Measurements from ENCODE around the gene RNGTT.

DNA sequence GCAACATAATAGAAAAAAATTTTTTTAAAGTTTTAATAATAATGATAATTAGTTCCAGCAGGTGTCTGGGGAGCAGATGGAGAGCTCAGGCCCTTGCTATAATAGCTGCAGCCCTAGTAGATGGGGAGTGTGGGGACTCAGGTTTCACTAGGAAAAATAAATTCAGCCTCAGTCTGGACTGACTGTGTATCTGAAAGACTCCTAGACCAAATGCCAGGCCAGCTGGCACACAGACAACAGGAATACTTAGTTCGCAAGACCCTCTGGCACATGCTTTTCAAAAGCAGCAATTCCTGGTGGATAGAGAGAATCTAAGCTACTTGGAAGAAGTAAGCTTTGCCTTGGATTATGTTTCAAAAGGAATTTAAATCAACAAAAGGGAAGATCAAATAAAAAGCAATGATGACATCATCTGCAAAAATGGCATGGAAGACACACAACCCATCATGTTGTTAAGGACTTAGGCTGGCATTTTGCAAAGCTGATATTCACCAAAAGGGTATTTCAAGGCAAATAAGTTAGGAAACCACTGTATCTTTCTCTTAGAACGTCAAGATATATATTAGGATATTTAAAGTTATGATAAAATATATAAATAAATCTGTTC lies 107.8 kb downstream of the RNGTT start:
- TF ChIP-seq, protein P1, sequence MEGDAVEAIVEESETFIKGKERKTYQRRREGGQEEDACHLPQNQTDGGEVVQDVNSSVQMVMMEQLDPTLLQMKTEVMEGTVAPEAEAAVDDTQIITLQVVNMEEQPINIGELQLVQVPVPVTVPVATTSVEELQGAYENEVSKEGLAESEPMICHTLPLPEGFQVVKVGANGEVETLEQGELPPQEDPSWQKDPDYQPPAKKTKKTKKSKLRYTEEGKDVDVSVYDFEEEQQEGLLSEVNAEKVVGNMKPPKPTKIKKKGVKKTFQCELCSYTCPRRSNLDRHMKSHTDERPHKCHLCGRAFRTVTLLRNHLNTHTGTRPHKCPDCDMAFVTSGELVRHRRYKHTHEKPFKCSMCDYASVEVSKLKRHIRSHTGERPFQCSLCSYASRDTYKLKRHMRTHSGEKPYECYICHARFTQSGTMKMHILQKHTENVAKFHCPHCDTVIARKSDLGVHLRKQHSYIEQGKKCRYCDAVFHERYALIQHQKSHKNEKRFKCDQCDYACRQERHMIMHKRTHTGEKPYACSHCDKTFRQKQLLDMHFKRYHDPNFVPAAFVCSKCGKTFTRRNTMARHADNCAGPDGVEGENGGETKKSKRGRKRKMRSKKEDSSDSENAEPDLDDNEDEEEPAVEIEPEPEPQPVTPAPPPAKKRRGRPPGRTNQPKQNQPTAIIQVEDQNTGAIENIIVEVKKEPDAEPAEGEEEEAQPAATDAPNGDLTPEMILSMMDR (IDR thresholded peaks at IDR 0.05): no peak
- TF ChIP-seq POLR2AphosphoS5 (IDR thresholded peaks at IDR 0.05; ENCODE audit: insufficient read depth in 1 of 2, low read depth in 1 of 2) (no peak), POLR2A (IDR thresholded peaks at IDR 0.05) (no peak)

All from vagina (tissue), 2 donors.